AG10803 (cell line): ENCODE results near the gene OBSCN.
"Not testable (repeated sequence)": the region's sequence is repeated elsewhere in the genome, so short reads cannot be mapped to it uniquely, and the experiment has no call there.

Experiments
- DNase-seq: peaks from one replicate; pipeline ENCODE4 v3.0.0; 2010; ENCODE audit warnings: low read depth
- H3K4me3 ChIP-seq: 2 replicates; pipeline ENCODE4 v1.5.1; 2011; ENCODE audit warnings: mild to moderate bottlenecking, low read length, control low read depth
- CTCF ChIP-seq: conservative IDR thresholded peaks from 2 replicates; pipeline ENCODE4 v1.5.1; 2011; ENCODE audit warnings: mild to moderate bottlenecking, low read length, control low read depth, inconsistent platforms

OBSCN gene

GRCh38 chr1:228185641-228185965 lies 22.2 kb upstream of the OBSCN start:
- no peak for DNase-seq
- no peak overlapping the region for H3K4me3 ChIP-seq
- TF ChIP-seq CTCF, result no peak

DNA sequence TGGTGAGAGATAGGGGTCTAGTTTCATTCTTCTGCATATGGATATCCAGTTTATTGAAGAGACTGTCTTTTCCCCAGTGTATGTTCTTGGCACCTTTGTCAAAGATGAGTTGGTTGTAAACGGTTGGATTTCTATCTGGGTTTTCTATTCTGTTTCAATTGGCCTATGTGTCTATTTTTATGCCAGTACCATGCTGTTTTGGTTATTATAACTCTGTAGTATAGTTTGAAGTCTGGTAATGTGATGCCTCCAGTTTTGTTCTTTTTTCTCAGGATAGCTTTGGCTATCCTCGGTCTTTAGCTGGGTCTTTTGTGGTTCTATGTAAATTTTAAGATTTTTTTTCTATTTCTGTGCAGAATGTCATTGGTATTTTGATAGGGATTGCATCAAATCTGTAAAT lies 19.6 kb upstream of the OBSCN start:
- not testable (repeated sequence) for DNase-seq

GRCh38 chr1:228190182-228190581 lies 17.7 kb upstream of the OBSCN start:
- no peak for TF ChIP-seq CTCF
- H3K4me3 ChIP-seq, result no peak overlapping the region
- no peak for DNase-seq

More for the DNA sequence above, 19.6 kb upstream of the OBSCN start:
- H3K4me3 ChIP-seq, result not testable (repeated sequence)

- DNase-seq, result no peak
- TF ChIP-seq CTCF, result no peak
- no peak overlapping the region for H3K4me3 ChIP-seq
Observed at GRCh38 chr1:228190778-228191177, 17.1 kb upstream of the OBSCN start.

GRCh38 chr1:228194436-228194835 lies 13.4 kb upstream of the OBSCN start:
- TF ChIP-seq CTCF, result no peak
- H3K4me3 ChIP-seq, result no peak overlapping the region
- DNase-seq, result no peak

- no peak for TF ChIP-seq CTCF
- no peak overlapping the region for H3K4me3 ChIP-seq
- no peak for DNase-seq
Observed at GRCh38 chr1:228194921-228195812, 12.7 kb upstream of the OBSCN start.

GRCh38 chr1:228197555-228198147 lies 10.2 kb upstream of the OBSCN start:
- TF ChIP-seq CTCF, result no peak
- no peak for DNase-seq
- no peak overlapping the region for H3K4me3 ChIP-seq
